Lower lobe of right lung (tissue), 2 donors: ENCODE measurements around the gene PALLD. TPM values are rescaled to one million over a fixed set of nuclear protein-coding genes. Genes with fewer than 3 reads are reported as not detected.

ENCODE experiments used
- ATAC-seq, 2 donors: fragments of 200-7000 bp; cut with Tn5 transposase; one replicate each; pipeline ENCODE4 v1.9.1; 2020 to 2022; ENCODE audit warnings: mild to moderate bottlenecking in 2 of 2, moderate library complexity in 2 of 2
- DNase-seq: peaks from one replicate; pipeline ENCODE4 v3.0.0-alpha.2; 2020
- H3K27ac ChIP-seq: fragments of 200-600 bp; one replicate; pipeline ENCODE4 v1.8.0; 2022
- H3K27me3 ChIP-seq: fragments of 200-600 bp; one replicate; pipeline ENCODE4 v1.8.0; 2022; ENCODE audit warnings: low read depth
- H3K36me3 ChIP-seq: fragments of 200-600 bp; one replicate; pipeline ENCODE4 v1.8.0; 2022; ENCODE audit warnings: mild to moderate bottlenecking
- H3K4me1 ChIP-seq: fragments of 200-600 bp; one replicate; pipeline ENCODE4 v1.8.0; 2022
- H3K4me3 ChIP-seq: fragments of 200-600 bp; one replicate; pipeline ENCODE4 v1.8.0; 2022; ENCODE audit warnings: mild to moderate bottlenecking
- H3K9me3 ChIP-seq: fragments of 200-600 bp; one replicate; pipeline ENCODE4 v1.8.0; 2022
- CTCF ChIP-seq: fragments of 200-600 bp; IDR thresholded peaks from one replicate; pipeline ENCODE4 v1.8.0; 2022; ENCODE audit warnings: antibody characterized with exemption, mild to moderate bottlenecking
- intact Hi-C: fragments of 100-400 bp; cut with DNase I; formaldehyde crosslinking; loops from one replicate; pipeline ENCODE4 v1.11.0; 2022
- total RNA-seq: library from RNA; stranded (reverse); fragmentation: NEBNext Ultra II Directional; extraction: Animal tissue kit (Norgen Biotek cat#: 25700); gene quantifications from one replicate; pipeline ENCODE4 v1.2.1, GENCODE V29; 2021
- donor health status: DM: no; HTN: yes; CAD: no; lungs with severe emphysema.

Gene PALLD
- total RNA-seq, 1 donor from 2014 or later: 91.9 TPM

GRCh38 chr4:168503652-168504362 is 7.0 kb downstream of the PALLD start:
- Histone ChIP-seq H3K4me1 (peaks cover 4% of the 10 kb centered on the region), H3K4me3 (no peak overlapping the region), H3K9me3 (no peaks in the 10 kb centered on the region), H3K27ac (peak overlapping the region; percentile 68), H3K27me3 (no peaks in the 10 kb centered on the region), H3K36me3 (no peaks in the 10 kb centered on the region)
- intact Hi-C loops: no loop called here
- no peak for TF ChIP-seq CTCF
- ATAC-seq (peak; percentile 71 to 83), DNase-seq (no peak)

GRCh38 chr4:168504526-168504925 is 7.7 kb downstream of the PALLD start:
- Histone ChIP-seq H3K4me3 (no peak overlapping the region), H3K27me3 (no peaks in the 10 kb centered on the region), H3K9me3 (no peaks in the 10 kb centered on the region), H3K27ac (peak overlapping the region; percentile 13), H3K4me1 (peaks cover 4% of the 10 kb centered on the region), H3K36me3 (no peaks in the 10 kb centered on the region)
- DNase-seq (no peak), ATAC-seq (no peak)
- intact Hi-C loops: no loop called here
- no peak for TF ChIP-seq CTCF

- H3K9me3 ChIP-seq: no peaks in the 10 kb centered on the region
- no peak overlapping the region for H3K27ac ChIP-seq
Observed at GRCh38 chr4:168506014-168506413, 9.2 kb downstream of the PALLD start.

GRCh38 chr4:168507178-168507815 is 10.4 kb downstream of the PALLD start:
- Histone ChIP-seq H3K27ac (no peak overlapping the region), H3K27me3 (no peaks in the 10 kb centered on the region), H3K4me3 (no peak overlapping the region), H3K9me3 (no peaks in the 10 kb centered on the region), H3K36me3 (no peaks in the 10 kb centered on the region), H3K4me1 (peaks cover 4% of the 10 kb centered on the region)
- TF ChIP-seq CTCF: no peak
- ATAC-seq (peak in 1 of 2 donors; percentile 38), DNase-seq (no peak)
- intact Hi-C loops: no loop called here

More at GRCh38 chr4:168506014-168506413, 9.2 kb downstream of the PALLD start:
- peak in 1 of 2 donors; percentile 28 for ATAC-seq
- no peaks in the 10 kb centered on the region for H3K27me3 ChIP-seq
- TF ChIP-seq CTCF: no peak
- no peak overlapping the region for H3K4me3 ChIP-seq
- DNase-seq: no peak
- H3K36me3 ChIP-seq: no peaks in the 10 kb centered on the region
- peaks cover 4% of the 10 kb centered on the region for H3K4me1 ChIP-seq
- intact Hi-C loops: no loop called here

GRCh38 chr4:168508683-168509082 is 11.8 kb downstream of the PALLD start:
- DNase-seq: no peak
- no peak for ATAC-seq
- H3K27ac ChIP-seq: no peak overlapping the region
- TF ChIP-seq CTCF: no peak
- intact Hi-C loops: no loop called here
- no peak overlapping the region for H3K4me3 ChIP-seq
- H3K4me1 ChIP-seq: peaks cover under 1% of the 10 kb centered on the region
- no peaks in the 10 kb centered on the region for H3K36me3 ChIP-seq
- no peaks in the 10 kb centered on the region for H3K27me3 ChIP-seq
- H3K9me3 ChIP-seq: no peaks in the 10 kb centered on the region
